NCI-H146 treated with DMSO at 0.1 percent for 48 hours (cell line): Measurements from ENCODE around the gene LTB4R2.
A peak's percentile ranks its signal among the peaks of the same experiment; 100 is the strongest.

Experiments used
- DNase-seq: peaks from one replicate; lab custom pipeline; 2025; ENCODE audit not compliant: unreplicated experiment; lab: John Stamatoyannopoulos, UW

LTB4R2 gene

DNA sequence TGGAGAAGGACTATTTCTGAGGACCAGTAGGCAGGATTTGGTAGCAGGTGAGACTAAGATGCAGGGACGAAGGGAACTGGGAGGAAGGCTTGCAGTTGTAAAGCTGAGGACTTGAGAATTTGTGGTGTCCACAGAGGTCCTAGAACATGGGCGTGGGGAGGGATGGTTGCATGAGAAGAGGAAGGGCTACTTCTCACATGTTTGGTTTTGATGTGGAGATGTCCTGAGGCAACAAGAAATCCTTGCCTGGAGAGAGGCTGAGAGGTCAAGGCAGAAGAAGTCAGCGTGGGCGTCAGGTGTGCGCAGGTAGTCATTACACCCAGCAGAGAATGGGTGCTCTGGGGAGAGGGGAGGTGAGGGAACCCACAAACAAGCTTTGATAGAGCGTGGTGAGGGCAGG lies 32.9 kb upstream of the LTB4R2 start:
- DNase-seq: no peak

- no peak for DNase-seq
Observed at GRCh38 chr14:24277606-24278321, 32.2 kb upstream of the LTB4R2 start.

GRCh38 chr14:24278424-24278823 lies 31.5 kb upstream of the LTB4R2 start:
- DNase-seq: no peak

- no peak for DNase-seq
Observed at GRCh38 chr14:24279301-24280186, 30.4 kb upstream of the LTB4R2 start.

GRCh38 chr14:24280797-24281460 lies 29.0 kb upstream of the LTB4R2 start:
- no peak for DNase-seq

- no peak for DNase-seq
Observed at GRCh38 chr14:24281636-24282035, 28.3 kb upstream of the LTB4R2 start.

DNA sequence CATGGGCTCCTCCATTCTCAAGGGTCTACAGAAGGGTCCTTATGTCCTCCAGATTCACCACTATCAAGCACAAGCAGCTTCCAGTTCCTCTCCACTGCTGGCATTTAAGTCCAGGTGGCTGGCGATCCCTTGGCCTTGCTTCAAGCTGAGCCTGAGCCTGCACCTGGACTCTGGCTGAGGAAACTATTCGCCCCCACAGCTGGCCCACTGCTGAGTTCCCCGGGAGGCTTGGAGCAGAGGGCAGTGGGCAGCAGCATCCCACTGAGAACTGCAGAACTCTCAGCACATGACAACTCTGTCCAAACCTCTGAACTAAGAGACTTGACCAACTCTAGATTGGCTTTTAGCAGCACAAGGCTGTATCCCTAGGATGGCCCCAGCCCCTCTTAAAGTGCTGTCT lies 27.2 kb upstream of the LTB4R2 start:
- no peak for DNase-seq

DNA sequence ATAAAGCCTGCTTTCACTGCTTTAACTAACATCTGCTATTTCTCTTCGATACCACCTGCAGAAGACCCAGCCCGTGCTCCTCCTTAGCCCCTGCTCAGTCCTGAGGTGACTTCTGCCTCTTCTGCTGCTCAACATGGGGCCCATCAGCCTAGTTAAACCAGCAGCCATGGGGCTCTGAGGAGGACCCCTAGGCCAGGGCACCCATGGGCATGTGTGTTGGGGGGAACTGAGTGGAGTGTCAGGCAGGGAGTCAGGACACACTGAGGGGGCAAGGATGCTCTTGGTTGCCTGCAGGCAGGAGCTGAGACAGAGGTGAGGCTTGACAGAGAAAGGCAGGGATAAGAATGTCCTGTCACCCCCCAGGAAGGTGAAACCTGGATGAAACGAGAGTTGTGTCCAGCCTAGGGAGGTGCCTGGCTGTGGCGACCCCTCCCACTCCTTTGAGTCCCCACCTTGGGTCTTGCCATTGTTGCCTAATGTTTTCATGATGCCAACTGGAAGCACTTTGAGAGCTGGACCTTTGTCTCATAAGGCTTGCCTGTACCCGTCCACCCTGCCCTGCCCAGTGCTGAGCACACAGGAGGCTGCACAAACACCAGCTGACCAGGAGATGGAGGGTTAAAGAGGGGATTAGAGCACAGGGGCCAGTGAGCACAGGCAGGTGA lies 26.0 kb upstream of the LTB4R2 start:
- no peak for DNase-seq

DNA sequence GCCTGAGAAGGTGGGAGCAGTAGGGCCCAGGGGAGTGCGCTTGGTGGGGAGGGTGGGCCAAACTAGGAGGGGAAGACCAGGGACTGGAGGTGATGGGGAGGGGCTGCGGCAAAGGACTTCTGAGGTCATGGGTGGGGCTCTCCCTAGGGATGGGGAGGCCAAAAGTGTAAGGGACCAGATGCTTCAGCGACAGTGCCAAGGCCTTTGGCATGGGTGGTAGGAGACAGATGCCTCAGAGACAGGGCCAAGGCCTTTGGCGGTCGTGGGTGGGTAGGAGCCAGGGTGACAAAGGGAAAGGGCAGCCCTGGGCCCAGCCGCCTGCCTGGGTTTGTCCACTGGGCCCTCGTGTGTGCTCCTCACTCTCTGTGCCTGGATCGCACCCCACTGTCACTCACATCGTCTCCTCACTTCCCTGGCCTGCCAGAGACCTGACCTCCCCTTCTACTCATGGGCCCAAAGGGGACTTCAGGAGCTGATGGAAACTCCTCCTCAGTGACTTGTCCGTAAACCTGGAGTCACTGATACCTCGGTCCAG lies 25.4 kb upstream of the LTB4R2 start:
- DNase-seq: no peak

- no peak for DNase-seq
Observed at GRCh38 chr14:24285351-24285750, 24.6 kb upstream of the LTB4R2 start.

DNA sequence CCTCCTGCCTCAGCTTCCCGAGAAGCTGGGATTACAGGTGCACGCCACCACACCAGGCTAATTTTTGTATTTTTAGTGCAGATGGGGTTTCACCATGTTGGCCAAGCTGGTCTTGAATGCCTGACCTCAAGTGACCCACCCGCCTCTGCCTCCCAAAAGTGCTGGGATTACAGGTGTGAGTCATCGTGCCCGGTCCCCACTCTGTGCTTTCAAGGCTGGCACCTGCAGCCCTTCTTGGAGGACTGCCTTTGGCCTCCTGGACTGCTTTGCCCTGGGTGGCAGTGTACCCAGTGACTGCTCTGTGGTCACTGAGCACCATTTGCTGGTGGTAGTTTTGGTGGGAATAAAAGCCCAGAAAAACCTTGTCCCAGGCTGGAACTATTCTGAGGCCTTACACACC lies 22.9 kb upstream of the LTB4R2 start:
- DNase-seq: no peak

- DNase-seq: no peak
Observed at GRCh38 chr14:24289649-24290280, 20.2 kb upstream of the LTB4R2 start.

DNA sequence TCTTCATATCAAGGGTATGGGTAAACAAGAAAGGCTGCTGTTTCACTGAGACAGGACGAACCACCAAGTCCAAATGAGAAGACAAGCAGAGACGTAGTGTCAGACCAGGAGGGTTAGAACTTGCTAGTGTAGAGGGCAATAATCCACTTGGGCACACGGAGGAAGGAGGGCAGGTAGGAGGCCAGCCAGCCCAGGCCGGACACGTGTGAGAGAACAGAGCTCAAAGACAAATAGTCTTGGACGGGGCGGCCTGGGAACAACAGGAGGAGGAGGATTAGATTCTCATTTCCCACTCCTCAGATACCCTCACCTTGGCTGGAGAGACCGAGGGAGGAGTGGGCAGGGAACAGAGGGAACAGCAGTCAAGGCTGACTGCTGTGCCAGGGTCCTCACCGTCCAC lies 19.2 kb upstream of the LTB4R2 start:
- DNase-seq: no peak

DNA sequence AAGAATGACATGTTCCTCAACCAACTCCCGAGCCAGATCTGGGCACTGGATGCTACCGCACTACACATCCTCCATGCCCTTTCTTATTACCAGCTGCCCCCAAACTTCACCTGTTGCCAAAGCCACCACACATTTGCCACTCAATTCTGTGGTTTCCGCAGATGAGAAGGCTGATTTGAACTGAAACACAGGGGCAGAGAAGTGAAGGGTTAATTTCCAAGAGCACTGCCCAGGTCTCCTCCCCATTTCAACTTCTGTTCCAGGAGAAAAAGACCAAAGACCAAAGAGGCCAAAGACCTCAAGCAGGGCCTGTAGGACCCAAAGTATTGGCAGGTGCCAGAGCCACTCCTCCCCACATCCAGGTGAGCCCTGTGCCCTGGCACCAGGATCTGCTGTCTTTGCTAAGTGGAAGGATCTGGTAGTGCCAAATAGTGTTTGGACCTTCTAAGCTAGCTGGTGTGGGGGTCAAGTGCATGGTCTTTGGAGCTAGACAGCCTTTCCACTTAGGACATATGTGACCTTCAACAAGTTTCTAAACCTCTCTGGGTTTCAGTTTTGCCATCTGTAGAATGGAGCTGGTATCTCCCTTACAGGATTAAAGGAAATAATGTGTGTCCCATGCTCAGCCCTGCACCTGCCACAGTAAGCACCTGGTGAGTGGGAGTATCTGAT lies 18.4 kb upstream of the LTB4R2 start:
- DNase-seq: no peak

GRCh38 chr14:24292118-24292807 lies 17.7 kb upstream of the LTB4R2 start:
- DNase-seq: no peak

DNA sequence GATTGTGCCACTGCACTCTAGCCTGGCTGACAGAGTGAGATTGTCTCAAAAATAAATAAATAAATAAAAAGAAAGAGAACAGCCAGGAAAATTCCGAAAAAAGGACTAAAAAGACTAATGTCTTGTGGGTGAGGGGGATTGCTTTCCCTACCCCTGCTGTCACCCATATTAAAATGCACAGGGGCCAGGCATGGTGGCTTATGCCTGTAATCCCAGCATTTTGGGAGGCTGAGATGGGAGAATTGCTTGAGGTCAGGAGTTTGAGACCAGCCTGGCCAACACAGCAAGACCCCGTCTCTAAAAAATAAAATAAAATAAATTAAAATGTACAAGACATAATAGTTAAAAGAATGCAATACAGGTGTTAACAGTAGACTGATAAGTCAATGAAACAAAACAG lies 16.4 kb upstream of the LTB4R2 start:
- DNase-seq: no peak

GRCh38 chr14:24296341-24297157 lies 13.4 kb upstream of the LTB4R2 start:
- peak; percentile 5 for DNase-seq

DNA sequence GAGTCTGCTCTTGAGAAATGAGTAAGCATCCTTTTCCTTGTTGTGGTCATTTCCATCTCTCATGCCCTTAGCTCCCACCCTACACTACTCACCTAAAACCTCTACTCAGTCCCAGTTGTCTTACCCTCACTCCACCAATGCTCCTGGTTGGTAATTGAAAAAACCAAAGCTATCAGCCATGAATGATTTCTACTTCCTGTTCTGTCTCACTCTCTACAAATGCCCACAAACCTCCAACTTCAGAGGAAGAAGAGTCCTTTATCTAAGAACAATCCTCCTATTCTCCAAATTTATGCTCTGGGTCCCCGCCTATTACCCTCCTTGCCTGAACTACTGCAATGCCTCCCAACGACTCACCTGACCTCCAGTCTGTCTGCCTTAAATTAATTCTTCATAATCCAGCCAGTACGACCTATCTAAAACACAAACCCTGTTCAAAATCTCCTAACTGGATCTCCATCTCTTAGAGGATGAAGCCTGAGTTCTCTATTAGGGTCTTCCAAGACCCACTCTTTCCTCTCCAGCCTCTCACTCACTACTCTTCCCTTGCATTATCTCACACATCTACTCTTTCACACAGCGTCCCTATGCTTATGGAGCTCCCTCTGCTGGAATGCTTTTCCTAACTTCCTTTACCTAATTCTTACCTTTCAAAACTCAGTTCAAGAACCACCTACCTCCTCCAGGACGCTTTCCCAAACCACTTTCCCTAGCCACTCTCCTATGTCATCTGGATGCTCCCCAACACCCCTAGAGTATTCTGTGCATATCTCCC lies 12.6 kb upstream of the LTB4R2 start:
- peak; percentile 14 for DNase-seq
